Lower leg skin (tissue), 4 donors: ENCODE results near the gene HINT1. TPM values are rescaled to one million over a fixed set of nuclear protein-coding genes. Genes with fewer than 3 reads are reported as not detected.
"Not testable (repeated sequence)": the region's sequence is repeated elsewhere in the genome, so short reads cannot be mapped to it uniquely, and the experiment has no call there.

Experiments
- DNase-seq, 2 donors: peaks; one replicate each; pipeline ENCODE4 v3.0.0-alpha.2; 2019; ENCODE audit warnings: low spot score in 2 of 2
- H3K4me3 ChIP-seq: fragments of 200-600 bp; sonication (generic); 2 replicates; pipeline ENCODE4 v1.5.1; 2017; ENCODE audit warnings: mild to moderate bottlenecking, low read depth; ENCODE audit not compliant: poor library complexity, severe bottlenecking
- CTCF ChIP-seq, 3 donors: fragments of 450-650 bp; IDR thresholded peaks; one replicate each; pipeline ENCODE4 v1.5.1; 2016; ENCODE audit warnings: antibody characterized with exemption in 3 of 3, mild to moderate bottlenecking in 3 of 3, moderate library complexity in 2 of 3
- POLR2A ChIP-seq, 2 donors: fragments of 450-650 bp; IDR thresholded peaks; one replicate each; pipeline ENCODE4 v1.6.1; 2016 to 2017; ENCODE audit warnings: antibody characterized with exemption in 2 of 2, mild to moderate bottlenecking in 1 of 2, moderate library complexity in 1 of 2
- WGBS, 2 donors: methylation state at CpG; one replicate each; pipeline ENCODE4 v1.1.5; 2018; 5-methylcytosine and 5-hydroxymethylcytosine counted together
- intact Hi-C: fragments of 100-400 bp; cut with DNase I; formaldehyde crosslinking; loops from one replicate; pipeline ENCODE4 v1.15.0; 2023; ENCODE audit warnings: low total_unique reads
- total RNA-seq, 4 donors: library from RNA; depleted of rRNA; stranded (reverse); fragments of >200 nt; gene quantifications; one replicate each; pipeline ENCODE4 v1.1.0, GENCODE V29; 2016

HINT1 gene
- total RNA-seq, 4 donors from 2014 or later, result 154 to 211 (median 190) TPM

- 96 to 97% methylated on average over 7 of the region's 7 CpGs for WGBS, 2 donors
- H3K4me3 ChIP-seq, result no peak overlapping the region
- DNase-seq, result no peak
- intact Hi-C loops, result no loop called here
- TF ChIP-seq CTCF (IDR thresholded peaks at IDR 0.05) (no peak), POLR2A (IDR thresholded peaks at IDR 0.05) (no peak)
Measured at GRCh38 chr5:131150408-131150807, 14.6 kb downstream of the HINT1 start.

GRCh38 chr5:131148835-131149234, 16.2 kb downstream of the HINT1 start:
- intact Hi-C loops, result no loop called here
- TF ChIP-seq POLR2A (IDR thresholded peaks at IDR 0.05) (no peak), CTCF (IDR thresholded peaks at IDR 0.05) (no peak)
- no peak overlapping the region for H3K4me3 ChIP-seq
- DNase-seq, result no peak
- 89 to 94% methylated on average over 2 of the region's 2 CpGs for WGBS, 2 donors

- intact Hi-C loops, result no loop called here
- TF ChIP-seq CTCF (IDR thresholded peaks at IDR 0.05) (no peak), POLR2A (IDR thresholded peaks at IDR 0.05) (no peak)
- DNase-seq, result no peak
Measured at GRCh38 chr5:131147258-131147657, 17.8 kb downstream of the HINT1 start.

GRCh38 chr5:131142970-131143617, 22.0 kb downstream of the HINT1 start:
- DNase-seq, result no peak
- intact Hi-C loops, result no loop called here
- H3K4me3 ChIP-seq, result no peak overlapping the region
- no peak for TF ChIP-seq CTCF (IDR thresholded peaks at IDR 0.05)
- TF ChIP-seq POLR2A (IDR thresholded peaks at IDR 0.05), result no peak
- 58% methylated on average over 3 of the region's 3 CpGs for WGBS, 2 donors

More at GRCh38 chr5:131147258-131147657, 17.8 kb downstream of the HINT1 start:
- no peak overlapping the region for H3K4me3 ChIP-seq

- no peak overlapping the region for H3K4me3 ChIP-seq
- no peak for TF ChIP-seq POLR2A (IDR thresholded peaks at IDR 0.05)
- no peak for DNase-seq
- WGBS, 2 donors, result 93 to 98% methylated on average over 2 of the region's 2 CpGs
- intact Hi-C loops, result no loop called here
Measured at GRCh38 chr5:131139321-131139720, 25.7 kb downstream of the HINT1 start.

- DNase-seq, H3K4me3 ChIP-seq, intact Hi-C loops: not testable (repeated sequence)
- 86 to 98% methylated on average over 5 of the region's 5 CpGs for WGBS, 2 donors
Measured at GRCh38 chr5:131138406-131138805, 26.6 kb downstream of the HINT1 start.

GRCh38 chr5:131133091-131133490, 32.0 kb downstream of the HINT1 start:
- 86 to 94% methylated on average over 2 of the region's 2 CpGs for WGBS, 2 donors
- intact Hi-C loops, DNase-seq, H3K4me3 ChIP-seq: not testable (repeated sequence)
